Keratinocyte (primary cell): ENCODE results near the gene TUFM. TPM values are rescaled to one million over a fixed set of nuclear protein-coding genes. Genes with fewer than 3 reads are reported as not detected.

Source experiments
- DNase-seq: peaks from one replicate; pipeline ENCODE4 v3.0.0-alpha.2; 2011; ENCODE audit warnings: low read depth, missing footprints, low spot score
- FAIRE-seq: peaks from 2 replicates; lab custom pipeline; 2011; peaks lifted over from hg19 to GRCh38; lab: Jason Lieb, UNC
- H2AFZ ChIP-seq: 2 replicates; pipeline ENCODE4 v1.6.0; 2012; ENCODE audit warnings: low read length, control low read depth, inconsistent platforms; ENCODE audit not compliant: control insufficient read depth
- H3K27ac ChIP-seq: 2 replicates; pipeline ENCODE4 v1.5.1; 2011; ENCODE audit warnings: low read length; ENCODE audit not compliant: control insufficient read depth, insufficient read depth
- H3K27me3 ChIP-seq: 3 replicates; pipeline ENCODE4 v1.6.0; 2011; ENCODE audit warnings: low read length; ENCODE audit not compliant: control insufficient read depth, insufficient read depth; ENCODE audit errors: extremely low read depth
- H3K36me3 ChIP-seq, 2 experiments: 2 replicates in 1 of 2; 3 replicates in 1 of 2; pipeline ENCODE4 v1.5.1; 2011; ENCODE audit warnings: low read length in 2 of 2, mild to moderate bottlenecking in 1 of 2; ENCODE audit not compliant: control insufficient read depth in 2 of 2, insufficient read depth in 2 of 2; ENCODE audit errors: extremely low read depth in 1 of 2
- H3K4me1 ChIP-seq: 3 replicates; pipeline ENCODE4 v1.5.1; 2011; ENCODE audit warnings: low read length; ENCODE audit not compliant: control insufficient read depth, insufficient read depth; ENCODE audit errors: extremely low read depth
- H3K4me2 ChIP-seq: 3 replicates; pipeline ENCODE4 v1.6.0; 2011; ENCODE audit warnings: low read depth, low read length; ENCODE audit not compliant: control insufficient read depth, insufficient read depth; ENCODE audit errors: extremely low read depth
- H3K4me3 ChIP-seq, 3 experiments: fragments of 200-600 bp in 1 of 3; sonication (generic) in 1 of 3; 2 replicates in 2 of 3; 3 replicates in 1 of 3; pipeline ENCODE4 v1.5.1; 2011 to 2016; ENCODE audit warnings: low read length in 3 of 3, mild to moderate bottlenecking in 3 of 3, control low read depth in 2 of 3, inconsistent platforms in 1 of 3, low read depth in 1 of 3, mixed read lengths in 1 of 3, mixed run types in 1 of 3, moderate library complexity in 1 of 3; ENCODE audit not compliant: control insufficient read depth in 2 of 3, insufficient read depth in 2 of 3; ENCODE audit errors: extremely low read depth in 1 of 3
- H3K79me2 ChIP-seq: 2 replicates; pipeline ENCODE4 v1.6.0; 2012; ENCODE audit warnings: low read length; ENCODE audit not compliant: control insufficient read depth, insufficient read depth
- H3K9ac ChIP-seq: 3 replicates; pipeline ENCODE4 v1.6.0; 2011; ENCODE audit warnings: low read length; ENCODE audit not compliant: control insufficient read depth, insufficient read depth; ENCODE audit errors: extremely low read depth
- H3K9me1 ChIP-seq: 3 replicates; pipeline ENCODE4 v1.6.0; 2011; ENCODE audit warnings: low read length; ENCODE audit not compliant: control insufficient read depth, insufficient read depth; ENCODE audit errors: extremely low read depth
- H3K9me3 ChIP-seq: 2 replicates; pipeline ENCODE4 v1.5.1; 2012; ENCODE audit warnings: low read depth, low read length; ENCODE audit not compliant: control insufficient read depth
- H4K20me1 ChIP-seq: 3 replicates; pipeline ENCODE4 v1.6.0; 2011; ENCODE audit warnings: low read length; ENCODE audit not compliant: control insufficient read depth, insufficient read depth; ENCODE audit errors: extremely low read depth
- CTCF ChIP-seq, 3 experiments: IDR thresholded peaks in 1 of 3; conservative IDR thresholded peaks in 1 of 3; optimal IDR thresholded peaks in 1 of 3; 2 replicates in 2 of 3; 3 replicates in 1 of 3; pipeline versions ENCODE3 to v1.5.1; 2011; ENCODE audit warnings: low read length in 3 of 3, mild to moderate bottlenecking in 3 of 3, moderate library complexity in 2 of 3, control low read depth in 1 of 3, inconsistent platforms in 1 of 3; ENCODE audit not compliant: insufficient read depth in 2 of 3; ENCODE audit errors: extremely low read depth in 1 of 3
- EZH2 ChIP-seq: IDR thresholded peaks from one replicate; pipeline ENCODE4 v1.6.1; 2012; ENCODE audit warnings: inconsistent platforms, mild to moderate bottlenecking, low read length, moderate library complexity
- dilution Hi-C: fragments of 300-500 bp; cut with MboI; formaldehyde crosslinking; loops from one replicate; pipeline ENCODE4 v1.7.0; 2020; ENCODE audit warnings: low sequenced_read_pairs; ENCODE audit not compliant: extremely low pct_ligation_motif_present
- polyA plus RNA-seq, 5 experiments: library from polyadenylated mRNA; depleted of rRNA in 3 of 5; stranded (reverse) in 3 of 5; stranded (forward) in 1 of 5; unstranded in 1 of 5; fragments of >200 nt; gene quantifications; 1 replicate in 1 of 5; 2 replicates in 3 of 5; 3 replicates in 1 of 5; pipeline versions ENCODE4 v1.2.1 to v1.2.3, GENCODE V29; 2011 to 2012; ENCODE audit warnings: missing spikeins in 2 of 5, low read depth in 1 of 5, low replicate concordance in 1 of 5

The TUFM gene
- polyA plus RNA-seq, 1 donor (not counting 4 experiments of a cell fraction or from before 2014, with no cell fraction given), result 134 TPM

GRCh38 chr16:28866454-28866804, 20.3 kb upstream of the TUFM start:
- Histone ChIP-seq H3K27me3 (no peaks in the 10 kb centered on the region), H3K79me2 (peaks cover 42% of the 10 kb centered on the region), H3K9ac (no peak overlapping the region), H3K4me2 (no peak overlapping the region), H4K20me1 (no peaks in the 10 kb centered on the region), H3K4me1 (peaks cover 9% of the 10 kb centered on the region), H3K27ac (no peak overlapping the region), H2AFZ (no peak overlapping the region), H3K9me1 (no peaks in the 10 kb centered on the region), H3K4me3 (no peak overlapping the region), H3K36me3 (peaks cover 17 to 31% of the 10 kb centered on the region in 2 experiments), H3K9me3 (no peaks in the 10 kb centered on the region)
- TF ChIP-seq CTCF (optimal IDR thresholded peaks at IDR 0.05 in 1 of 3, IDR thresholded peaks at IDR 0.05 in 1 of 3, conservative IDR thresholded peaks at IDR 0.05 in 1 of 3; ENCODE audit: extremely low read depth in 1 of 3, insufficient read depth in 2 of 3, low read length in 3 of 3), result no peak
- no peak for TF ChIP-seq EZH2
- DNase-seq, result no peak
- FAIRE-seq, result no peak
- dilution Hi-C loops, result no loop called here

DNA sequence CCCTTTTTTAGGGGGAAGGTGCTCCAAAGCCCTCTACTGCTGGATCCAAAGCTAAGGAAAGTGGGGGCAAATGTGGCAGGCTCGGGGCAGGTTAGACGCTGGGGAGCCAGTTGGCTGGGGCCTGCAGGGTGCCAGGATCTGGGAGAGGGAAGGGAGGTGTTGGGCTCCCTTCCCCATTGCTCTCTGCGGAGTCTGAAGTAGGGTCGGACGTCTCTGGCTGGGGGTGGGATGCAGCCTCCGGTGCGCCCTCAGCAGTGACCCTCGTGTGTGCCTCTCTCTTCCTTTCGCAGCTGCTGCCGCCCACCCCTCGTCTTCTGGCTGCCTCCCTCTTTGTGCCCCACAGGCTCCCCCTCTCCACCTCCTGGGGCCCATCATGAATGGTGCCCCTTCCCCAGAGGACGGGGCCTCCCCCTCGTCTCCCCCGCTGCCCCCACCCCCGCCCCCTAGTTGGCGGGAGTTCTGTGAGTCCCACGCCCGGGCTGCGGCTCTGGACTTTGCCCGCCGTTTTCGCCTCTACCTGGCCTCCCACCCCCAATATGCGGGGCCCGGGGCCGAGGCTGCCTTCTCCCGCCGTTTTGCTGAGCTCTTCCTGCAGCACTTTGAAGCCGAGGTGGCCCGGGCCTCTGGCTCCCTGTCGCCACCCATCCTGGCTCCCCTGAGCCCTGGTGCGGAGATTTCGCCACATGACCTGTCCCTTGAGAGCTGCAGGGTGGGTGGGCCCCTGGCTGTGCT, 19.7 kb upstream of the TUFM start:
- TF ChIP-seq CTCF (optimal IDR thresholded peaks at IDR 0.05 in 1 of 3, IDR thresholded peaks at IDR 0.05 in 1 of 3, conservative IDR thresholded peaks at IDR 0.05 in 1 of 3; ENCODE audit: extremely low read depth in 1 of 3, insufficient read depth in 2 of 3, low read length in 3 of 3) (no peak), EZH2 (no peak)
- peaks cover 42% of the 10 kb centered on the region for H3K79me2 ChIP-seq
- no peak overlapping the region for H3K27ac ChIP-seq
- no peak overlapping the region for H3K4me2 ChIP-seq
- no peak for DNase-seq
- dilution Hi-C loops, result no loop called here
- H3K4me3 ChIP-seq, result no peak overlapping the region
- no peaks in the 10 kb centered on the region for H3K9me1 ChIP-seq
- H4K20me1 ChIP-seq, result no peaks in the 10 kb centered on the region
- H3K9ac ChIP-seq, result no peak overlapping the region
- H3K4me1 ChIP-seq, result peaks cover 9% of the 10 kb centered on the region
- H3K9me3 ChIP-seq, result no peaks in the 10 kb centered on the region
- no peaks in the 10 kb centered on the region for H3K27me3 ChIP-seq
- no peak for FAIRE-seq
- H3K36me3 ChIP-seq, result peaks cover 14 to 31% of the 10 kb centered on the region in 2 experiments
- H2AFZ ChIP-seq, result no peak overlapping the region
